Hematopoietic multipotent progenitor cell treated with erythropoietin and hydrocortisone succinate and interleukin-3 and kit ligand, for 4 days (in vitro differentiated cells): ENCODE measurements around the gene GDA.

Experiments
- DNase-seq: peaks from one replicate; pipeline ENCODE4 v3.0.0-alpha.2; 2015

Gene GDA

GRCh38 chr9:72149231-72149975 lies at the start of gene GDA:
GDA (plus strand) TSS chr9:72149440; CDS start chr9:72149560, 120 bp downstream.
- DNase-seq: peak; percentile 15

GRCh38 chr9:72102520-72102919 lies 46.7 kb upstream of the GDA start:
- DNase-seq: no peak

- DNase-seq: no peak
Observed at GRCh38 chr9:72113056-72113455, 36.2 kb upstream of the GDA start.

GRCh38 chr9:72119853-72120252 lies 29.4 kb upstream of the GDA start:
- no peak for DNase-seq

- DNase-seq: no peak
Observed at GRCh38 chr9:72124947-72125346, 24.3 kb upstream of the GDA start.

GRCh38 chr9:72127753-72128152 lies 21.5 kb upstream of the GDA start:
- no peak for DNase-seq

GRCh38 chr9:72128526-72128925 lies 20.7 kb upstream of the GDA start:
- no peak for DNase-seq

- no peak for DNase-seq
Observed at GRCh38 chr9:72129271-72130156, 19.7 kb upstream of the GDA start.

GRCh38 chr9:72130321-72130720 lies 18.9 kb upstream of the GDA start:
- DNase-seq: no peak

GRCh38 chr9:72131206-72131605 lies 18.0 kb upstream of the GDA start:
- DNase-seq: no peak

- DNase-seq: no peak
Observed at GRCh38 chr9:72132052-72132451, 17.2 kb upstream of the GDA start.

- no peak for DNase-seq
Observed at GRCh38 chr9:72133365-72134035, 15.7 kb upstream of the GDA start.

GRCh38 chr9:72134801-72135200 lies 14.4 kb upstream of the GDA start:
- no peak for DNase-seq

GRCh38 chr9:72137697-72138365 lies 11.4 kb upstream of the GDA start:
- DNase-seq: no peak

GRCh38 chr9:72139226-72139625 lies 10.0 kb upstream of the GDA start:
- DNase-seq: no peak

- DNase-seq: no peak
Observed at GRCh38 chr9:72140586-72140985, 8.7 kb upstream of the GDA start.

GRCh38 chr9:72141484-72141883 lies 7.8 kb upstream of the GDA start:
- DNase-seq: no peak

- no peak for DNase-seq
Observed at GRCh38 chr9:72144756-72145492, 4.3 kb upstream of the GDA start.

GRCh38 chr9:72145733-72146505 lies 3.3 kb upstream of the GDA start:
- DNase-seq: no peak

- DNase-seq: no peak
Observed at GRCh38 chr9:72147676-72148075, 1.6 kb upstream of the GDA start.

GRCh38 chr9:72150127-72150526 lies 887 bp downstream of the GDA start:
- no peak for DNase-seq
